ENCODE data around the gene MRPL51. TPM values are rescaled to one million over a fixed set of nuclear protein-coding genes. Genes with fewer than 3 reads are reported as not detected.
"Not testable (repeated sequence)": the region's sequence is repeated elsewhere in the genome, so short reads cannot be mapped to it uniquely, and the experiment has no call there.

MRPL51 gene
- total and polyA plus RNA-seq, 10 of the 15 experiments (the other 5 are each of a cell fraction or from before 2014, with no cell fraction given) = 137 to 1,202 (median 267) TPM

GRCh38 chr12:6500466-6500865 lies 7.4 kb upstream of the MRPL51 start:
- intact Hi-C loops (cut with micrococcal nuclease; ENCODE audit: unreplicated experiment) (no loop called here), in situ Hi-C loops (cut with MboI) (no loop called here)
- WGBS (ENCODE audit: insufficient coverage, insufficient replicate concordance, low lambda C conversion rate, missing lambda C conversion rate) = 95% methylated on average over 2 of the region's 2 CpGs
- no peaks in the 10 kb centered on the region; the same call in 1 of the 2 replicates for H3K4me1 ChIP-seq (ENCODE audit: control insufficient read depth, insufficient read depth, low read length)
- H3K9ac ChIP-seq (ENCODE audit: control insufficient read depth, insufficient read depth, low read length) = no peak overlapping the region
- FAIRE-seq = no peak
- H3K27me3 ChIP-seq (replicated peaks in 1 of 2; ENCODE audit: control insufficient read depth in 2 of 2, insufficient read depth in 2 of 2, low read length in 1 of 2) = no peaks in the 10 kb centered on the region
- ChIA-PET POLR2A (interaction anchor here (1.4 to 1.5 kb wide), 2 partner anchors 30 to 32 kb away, joined by 3 to 4 read pairs; partner anchors contain the start of gene VAMP1), RAD21 (ENCODE audit: unreplicated experiment) (interaction anchor here (1.3 kb wide), 1 partner anchor 12 kb away, joined by 6 read pairs; no protein-coding TSS in a partner anchor), SMC1A (ENCODE audit: uncharacterized antibody, unreplicated experiment) (interaction anchor here (0.8 to 1.2 kb wide), 2 partner anchors 35 to 39 kb away, joined by 3 to 4 read pairs; no protein-coding TSS in a partner anchor), CTCF (interaction anchor here (0.9 to 3.3 kb wide), 4 partner anchors 20 to 76 kb away, joined by 3 to 9 read pairs (median 4); no protein-coding TSS in a partner anchor)
- ATAC-seq = no peak
- no peak overlapping the region for H3K4me3 ChIP-seq
- H4K20me1 ChIP-seq (ENCODE audit: control insufficient read depth, insufficient read depth) = no peaks in the 10 kb centered on the region
- no peak for TF ChIP-seq SUPT20H (IDR thresholded peaks at IDR 0.05; ENCODE audit: borderline replicate concordance, control insufficient read depth, low read depth, low read length)
- no peak for DNase-seq (ENCODE audit: low read depth, low spot score)
- no peak overlapping the region for H2AFZ ChIP-seq (ENCODE audit: control insufficient read depth, low read depth, low read length)
- no peaks in the 10 kb centered on the region for H3K9me3 ChIP-seq (replicated peaks; ENCODE audit: control insufficient read depth, insufficient read depth, low read length)
- BruUV-seq (replicated peaks) = TSS peak; percentile 17
- no peak overlapping the region for H3K27ac ChIP-seq (ENCODE audit: control insufficient read depth, insufficient read depth)
- peaks cover 33% of the 10 kb centered on the region for H3K79me2 ChIP-seq (ENCODE audit: control insufficient read depth, insufficient read depth, low read length)
- H3K36me3 ChIP-seq (ENCODE audit: control insufficient read depth in 2 of 2, insufficient read depth in 2 of 2, low read length in 1 of 2) = peaks cover 9 to 45% of the 10 kb centered on the region in 2 experiments
- H3K4me2 ChIP-seq (ENCODE audit: control insufficient read depth, insufficient read depth) = no peak overlapping the region

GRCh38 chr12:6497291-6497690 lies 4.2 kb upstream of the MRPL51 start:
- H3K9ac ChIP-seq (ENCODE audit: control insufficient read depth, insufficient read depth, low read length); H3K27ac ChIP-seq (ENCODE audit: control insufficient read depth, insufficient read depth); H4K20me1 ChIP-seq (ENCODE audit: control insufficient read depth, insufficient read depth); H2AFZ ChIP-seq (ENCODE audit: control insufficient read depth, low read depth, low read length); DNase-seq (ENCODE audit: low read depth, low spot score); H3K27me3 ChIP-seq (replicated peaks in 1 of 2; ENCODE audit: control insufficient read depth in 2 of 2, insufficient read depth in 2 of 2, low read length in 1 of 2); FAIRE-seq; ATAC-seq; H3K4me1 ChIP-seq (ENCODE audit: control insufficient read depth, insufficient read depth, low read length); H3K9me3 ChIP-seq (replicated peaks; ENCODE audit: control insufficient read depth, insufficient read depth, low read length); intact Hi-C loops (cut with micrococcal nuclease; ENCODE audit: unreplicated experiment); BruUV-seq (replicated peaks): not testable (repeated sequence)
- ChIA-PET RAD21 (ENCODE audit: unreplicated experiment) (interaction anchor here (1.7 kb wide), 1 partner anchor 73 kb away, joined by 5 read pairs; no protein-coding TSS in a partner anchor), SMC1A (ENCODE audit: uncharacterized antibody, unreplicated experiment) (interaction anchor here (1.3 to 4.0 kb wide), 5 partner anchors 10 to 73 kb away, joined by 3 to 23 read pairs (median 5); no protein-coding TSS in a partner anchor), CTCF (interaction anchor here (3.7 kb wide), 1 partner anchor 42 kb away, joined by 15 read pairs; no protein-coding TSS in a partner anchor), POLR2A (interaction anchor here (0.6 to 1.4 kb wide), 2 partner anchors 11 to 26 kb away, joined by 5 to 9 read pairs; partner anchors contain the start of gene VAMP1)
- Histone ChIP-seq H3K4me3 (peak overlapping the region; percentile 14; the same call in 1 of the 2 replicates), H3K4me2 (ENCODE audit: control insufficient read depth, insufficient read depth) (peak overlapping the region; percentile 15; the same call in 1 of the 2 replicates), H3K36me3 (ENCODE audit: control insufficient read depth in 2 of 2, insufficient read depth in 2 of 2, low read length in 1 of 2) (peaks cover 6 to 32% of the 10 kb centered on the region in 2 experiments), H3K79me2 (ENCODE audit: control insufficient read depth, insufficient read depth, low read length) (peaks cover 51% of the 10 kb centered on the region)
- WGBS (ENCODE audit: insufficient coverage, insufficient replicate concordance, low lambda C conversion rate, missing lambda C conversion rate) = 86% methylated on average over 3 of the region's 3 CpGs
- in situ Hi-C loops (cut with MboI) = loop anchor here (5.0 kb wide), 1 partner anchor 35 kb away; the partner anchor contains the start of gene GAPDH

Measured in GM12878 (cell line).